Activated T-cell treated with anti-CD3 and anti-CD28 coated beads, Interleukin-2, amount 50 U/mL, for 72 hours (primary cell): ENCODE measurements around the gene LYVE1. TPM values are rescaled to one million over a fixed set of nuclear protein-coding genes. Genes with fewer than 3 reads are reported as not detected.

ENCODE experiments used
- ATAC-seq, 2 donors: fragments of 150-1000 bp; cut with Tn5 transposase; replicated peaks in 1 of 2; 2 replicates each; pipeline ENCODE4 v1.10.0; 2021; ENCODE audit warnings: moderate library complexity in 2 of 2, mild to moderate bottlenecking in 1 of 2
- DNase-seq, 2 donors: peaks; one replicate each; pipeline ENCODE4 v3.0.0; 2021 to 2022; ENCODE audit warnings: mixed read lengths in 1 of 2
- H3K27ac Mint-ChIP-seq: one replicate; pipeline ENCODE4 v1.8.0; 2022; ENCODE audit warnings: mild to moderate bottlenecking, moderate library complexity, mixed read lengths
- H3K27me3 Mint-ChIP-seq: one replicate; pipeline ENCODE4 v1.8.0; 2022; ENCODE audit warnings: low read depth, mixed read lengths
- H3K36me3 Mint-ChIP-seq, 2 donors: one replicate each; pipeline ENCODE4 v1.8.0; 2022; ENCODE audit warnings: mixed read lengths in 2 of 2, mild to moderate bottlenecking in 1 of 2; ENCODE audit not compliant: insufficient read depth in 2 of 2
- H3K4me1 Mint-ChIP-seq: one replicate; pipeline ENCODE4 v1.8.0; 2022; ENCODE audit warnings: low read depth, mixed read lengths
- H3K4me3 Mint-ChIP-seq, 2 donors: one replicate each; pipeline ENCODE4 v1.8.0; 2022; ENCODE audit warnings: mild to moderate bottlenecking in 2 of 2, mixed read lengths in 2 of 2, moderate library complexity in 2 of 2
- H3K9me3 Mint-ChIP-seq, 2 donors: one replicate each; pipeline ENCODE4 v1.8.0; 2022; ENCODE audit warnings: mixed read lengths in 2 of 2
- total RNA-seq, 2 donors: library from RNA; stranded (reverse); gene quantifications; one replicate each; pipeline ENCODE4 v1.2.3, GENCODE V29; 2022

Gene LYVE1
- total RNA-seq, 2 donors from 2014 or later = not detected

- Mint-ChIP-seq H3K9me3 (no peaks in the 10 kb centered on the region), H3K27ac (no peak overlapping the region), H3K4me3 (no peak overlapping the region), H3K4me1 (no peaks in the 10 kb centered on the region), H3K27me3 (no peaks in the 10 kb centered on the region), H3K36me3 (no peaks in the 10 kb centered on the region)
- ATAC-seq (no peak), DNase-seq (no peak)
Observed at GRCh38 chr11:10564696-10565318, 3.7 kb downstream of the LYVE1 start.

GRCh38 chr11:10564030-10564429 is 4.4 kb downstream of the LYVE1 start:
- H3K4me3 Mint-ChIP-seq = no peak overlapping the region
- ATAC-seq = no peak
- H3K27ac Mint-ChIP-seq = no peak overlapping the region
- H3K27me3 Mint-ChIP-seq = no peaks in the 10 kb centered on the region
- no peaks in the 10 kb centered on the region for H3K36me3 Mint-ChIP-seq
- DNase-seq = no peak
- H3K9me3 Mint-ChIP-seq = no peaks in the 10 kb centered on the region
- no peaks in the 10 kb centered on the region for H3K4me1 Mint-ChIP-seq

- H3K27me3 Mint-ChIP-seq = peaks cover 4% of the 10 kb centered on the region
- DNase-seq (no peak), ATAC-seq (no peak)
- no peaks in the 10 kb centered on the region for H3K4me1 Mint-ChIP-seq
- H3K36me3 Mint-ChIP-seq = no peaks in the 10 kb centered on the region
- no peak overlapping the region for H3K4me3 Mint-ChIP-seq
- H3K27ac Mint-ChIP-seq = no peak overlapping the region
- no peaks in the 10 kb centered on the region for H3K9me3 Mint-ChIP-seq
Observed at GRCh38 chr11:10561947-10562346, 6.5 kb downstream of the LYVE1 start.

- H3K4me1 Mint-ChIP-seq = no peaks in the 10 kb centered on the region
Observed at GRCh38 chr11:10561043-10561818, 7.2 kb downstream of the LYVE1 start.

GRCh38 chr11:10558288-10558687 is 10.2 kb downstream of the LYVE1 start:
- no peaks in the 10 kb centered on the region for H3K36me3 Mint-ChIP-seq
- DNase-seq = no peak
- no peaks in the 10 kb centered on the region for H3K9me3 Mint-ChIP-seq
- H3K4me3 Mint-ChIP-seq = no peak overlapping the region
- H3K27me3 Mint-ChIP-seq = peaks cover 14% of the 10 kb centered on the region
- no peaks in the 10 kb centered on the region for H3K4me1 Mint-ChIP-seq
- ATAC-seq = no peak
- no peak overlapping the region for H3K27ac Mint-ChIP-seq

More at GRCh38 chr11:10561043-10561818, 7.2 kb downstream of the LYVE1 start:
- DNase-seq = no peak
- Mint-ChIP-seq H3K9me3 (no peaks in the 10 kb centered on the region), H3K4me3 (no peak overlapping the region), H3K27me3 (peaks cover 12% of the 10 kb centered on the region), H3K27ac (no peak overlapping the region), H3K36me3 (no peaks in the 10 kb centered on the region)
- ATAC-seq = no peak

- no peaks in the 10 kb centered on the region for H3K4me1 Mint-ChIP-seq
- ATAC-seq = no peak
- H3K27me3 Mint-ChIP-seq = peaks cover 14% of the 10 kb centered on the region
- peaks cover 0 to under 1% of the 10 kb centered on the region in 2 donors for H3K36me3 Mint-ChIP-seq
- H3K9me3 Mint-ChIP-seq = peaks cover 2 to 3% of the 10 kb centered on the region in 2 donors
- DNase-seq = no peak
- no peak overlapping the region for H3K4me3 Mint-ChIP-seq
- H3K27ac Mint-ChIP-seq = no peak overlapping the region
Observed at GRCh38 chr11:10556590-10556989, 11.9 kb downstream of the LYVE1 start.

GRCh38 chr11:10551845-10552352 is 16.6 kb downstream of the LYVE1 start:
- ATAC-seq (no peak), DNase-seq (no peak)
- H3K4me3 Mint-ChIP-seq = no peak overlapping the region
- H3K27ac Mint-ChIP-seq = no peak overlapping the region
- H3K9me3 Mint-ChIP-seq = peaks cover 2 to 3% of the 10 kb centered on the region in 2 donors
- H3K27me3 Mint-ChIP-seq = peaks cover 15% of the 10 kb centered on the region
- no peaks in the 10 kb centered on the region for H3K4me1 Mint-ChIP-seq
- H3K36me3 Mint-ChIP-seq = peaks cover 0 to 2% of the 10 kb centered on the region in 2 donors

- DNase-seq = no peak
- Mint-ChIP-seq H3K4me1 (no peaks in the 10 kb centered on the region), H3K9me3 (peaks cover 2 to 3% of the 10 kb centered on the region in 2 donors), H3K4me3 (no peak overlapping the region), H3K27ac (no peak overlapping the region), H3K36me3 (peaks cover 0 to 2% of the 10 kb centered on the region in 2 donors), H3K27me3 (peaks cover 8% of the 10 kb centered on the region)
- ATAC-seq = no peak
Observed at GRCh38 chr11:10551290-10551592, 17.2 kb downstream of the LYVE1 start.

GRCh38 chr11:10550503-10551289 is 17.8 kb downstream of the LYVE1 start:
- peaks cover 2 to 3% of the 10 kb centered on the region in 2 donors for H3K9me3 Mint-ChIP-seq

GRCh38 chr11:10544491-10545465 is 23.7 kb downstream of the LYVE1 start:
- no peak overlapping the region for H3K4me3 Mint-ChIP-seq
- H3K4me1 Mint-ChIP-seq = peaks cover 13% of the 10 kb centered on the region
- H3K36me3 Mint-ChIP-seq = no peaks in the 10 kb centered on the region
- DNase-seq (no peak), ATAC-seq (no peak)
- H3K9me3 Mint-ChIP-seq = no peaks in the 10 kb centered on the region
- H3K27ac Mint-ChIP-seq = no peak overlapping the region
- no peaks in the 10 kb centered on the region for H3K27me3 Mint-ChIP-seq

More at GRCh38 chr11:10550503-10551289, 17.8 kb downstream of the LYVE1 start:
- no peak overlapping the region for H3K27ac Mint-ChIP-seq
- H3K4me1 Mint-ChIP-seq = no peaks in the 10 kb centered on the region
- no peak overlapping the region for H3K4me3 Mint-ChIP-seq
- ATAC-seq = no peak
- DNase-seq = no peak
- peaks cover 6% of the 10 kb centered on the region for H3K27me3 Mint-ChIP-seq
- H3K36me3 Mint-ChIP-seq = peaks cover 0 to 2% of the 10 kb centered on the region in 2 donors

GRCh38 chr11:10543782-10544181 is 24.7 kb downstream of the LYVE1 start:
- no peak overlapping the region for H3K4me3 Mint-ChIP-seq
- H3K27ac Mint-ChIP-seq = no peak overlapping the region
- DNase-seq (no peak), ATAC-seq (no peak)
- H3K27me3 Mint-ChIP-seq = no peaks in the 10 kb centered on the region
- H3K9me3 Mint-ChIP-seq = no peaks in the 10 kb centered on the region
- H3K4me1 Mint-ChIP-seq = peaks cover 22% of the 10 kb centered on the region
- H3K36me3 Mint-ChIP-seq = peaks cover 0 to 1% of the 10 kb centered on the region in 2 donors

- ATAC-seq (no peak), DNase-seq (no peak)
- H3K36me3 Mint-ChIP-seq = peaks cover 0 to 1% of the 10 kb centered on the region in 2 donors
- H3K27me3 Mint-ChIP-seq = no peaks in the 10 kb centered on the region
- H3K27ac Mint-ChIP-seq = no peak overlapping the region
- peaks cover 26% of the 10 kb centered on the region for H3K4me1 Mint-ChIP-seq
- no peak overlapping the region for H3K4me3 Mint-ChIP-seq
- H3K9me3 Mint-ChIP-seq = no peaks in the 10 kb centered on the region
Observed at GRCh38 chr11:10542776-10543175, 25.7 kb downstream of the LYVE1 start.
